NCI-H2081 (cell line): ENCODE results near the gene FA2H.
"Not testable (repeated sequence)": the region's sequence is repeated elsewhere in the genome, so short reads cannot be mapped to it uniquely, and the experiment has no call there.

Experiments
- DNase-seq, 2 experiments: peaks; one replicate each; lab custom pipeline; 2025; lab: John Stamatoyannopoulos, UW

FA2H gene

GRCh38 chr16:74679983-74680382 lies 94.6 kb downstream of the FA2H start:
- DNase-seq, result no peak

- no peak for DNase-seq
Observed at GRCh38 chr16:74677868-74678267, 96.8 kb downstream of the FA2H start.

DNA sequence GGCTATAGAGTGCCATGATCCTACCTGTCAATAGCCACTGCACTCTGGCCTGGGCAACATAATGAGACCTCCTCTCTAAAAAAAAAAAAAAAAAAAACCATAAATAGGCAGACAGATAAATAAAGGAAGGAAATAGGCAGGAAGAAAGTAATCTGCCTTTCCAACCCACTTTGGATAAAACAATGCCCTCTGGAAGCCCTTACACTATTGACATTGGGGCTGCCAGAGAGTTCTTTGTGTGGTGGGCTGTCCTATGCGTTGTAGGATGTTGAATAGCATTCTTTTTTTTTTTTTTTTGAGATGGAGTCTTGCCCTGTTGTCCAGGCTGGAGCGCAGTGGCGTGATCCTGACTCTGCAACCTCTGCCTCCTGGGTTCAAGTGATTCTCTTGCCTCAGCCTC lies 100.7 kb downstream of the FA2H start:
- DNase-seq, result no peak

DNA sequence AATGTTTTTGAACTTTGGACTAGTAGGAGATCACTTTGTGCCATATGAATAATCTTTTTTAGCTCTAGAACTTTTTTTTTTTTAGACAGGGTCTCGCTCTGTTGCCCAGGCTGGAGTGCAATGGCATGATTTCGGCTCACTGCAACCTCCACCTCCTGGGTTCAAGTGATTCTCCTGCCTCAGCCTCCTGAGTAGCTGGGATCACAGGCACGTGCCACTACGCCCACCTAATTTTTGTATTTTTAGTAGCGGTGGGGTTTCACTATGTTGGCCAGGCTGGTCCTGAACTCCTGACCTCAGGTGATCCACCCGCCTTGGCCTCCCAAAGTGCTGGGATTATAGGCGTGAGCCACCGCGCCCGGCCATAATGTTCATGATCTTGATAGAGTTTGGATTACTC lies 105.7 kb downstream of the FA2H start:
- not testable (repeated sequence) for DNase-seq

DNA sequence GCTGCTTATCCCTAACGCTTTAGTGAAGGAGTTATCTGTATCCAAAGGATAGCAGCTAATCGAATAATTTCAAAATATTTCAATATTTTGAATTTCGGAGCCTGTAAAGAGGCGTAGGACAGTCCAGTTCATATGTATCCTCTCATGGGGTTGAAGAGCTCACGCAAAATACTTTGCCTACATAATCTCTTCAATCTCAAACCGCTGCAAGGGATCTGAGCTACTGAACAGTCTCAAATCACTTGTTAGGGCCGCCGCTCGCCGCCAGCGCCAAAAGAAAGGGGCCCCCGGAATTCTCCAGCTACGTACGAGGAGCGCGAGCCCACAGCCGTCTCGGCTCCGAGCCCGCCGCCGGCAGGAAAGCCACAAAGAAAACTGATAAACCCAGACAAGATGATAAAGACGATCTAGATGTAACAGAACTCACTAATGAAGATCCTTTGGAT lies 107.3 kb downstream of the FA2H start:
- peak; percentile 7 to 9 for DNase-seq

DNA sequence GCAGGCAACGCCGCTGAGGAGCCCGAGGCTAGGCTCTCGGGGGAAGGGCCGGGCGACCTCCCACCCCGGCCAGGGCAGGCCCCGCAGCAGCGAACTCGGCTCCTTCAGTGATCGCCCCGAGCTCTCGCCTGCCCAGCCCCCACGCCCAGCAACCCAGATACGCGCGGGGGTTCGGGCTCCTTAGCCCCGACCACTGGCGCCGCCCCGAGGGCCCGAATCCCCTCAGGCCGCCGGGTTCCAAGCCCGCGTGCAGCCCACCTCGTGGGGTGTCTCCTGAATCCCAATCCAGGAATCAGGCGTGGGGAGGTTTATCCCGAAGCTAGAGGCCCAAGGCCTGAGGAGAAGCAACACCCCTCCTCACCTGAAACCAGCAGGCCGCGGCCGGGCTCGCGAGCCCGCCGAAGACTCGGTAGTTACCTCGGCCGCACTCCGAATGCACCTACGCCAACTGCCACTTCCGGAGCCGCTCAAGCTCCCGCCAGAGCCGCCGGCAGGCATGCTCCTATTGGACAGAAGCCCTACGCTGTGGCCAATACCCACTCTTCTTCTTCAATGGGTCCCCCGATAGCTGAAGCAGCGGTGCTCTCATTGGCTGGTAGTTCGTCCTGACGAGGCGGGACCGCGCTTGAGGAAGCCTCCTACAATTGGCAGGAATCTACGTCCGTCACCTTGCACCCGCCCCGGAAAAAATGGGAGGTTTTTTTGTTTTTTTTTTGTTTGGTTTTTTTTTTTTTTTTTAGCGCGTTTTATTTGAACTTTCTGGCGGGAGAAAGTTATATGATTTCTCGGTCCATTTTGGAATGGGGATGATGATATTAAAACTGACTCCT lies 108.0 kb downstream of the FA2H start, which contains the start of gene RFWD3:
TSS of gene RFWD3 (minus strand) at position 453 of the 830 bp plus-strand sequence. CDS start 5,428 bp downstream, outside the sequence.
- DNase-seq, result peak; percentile 92 to 97

GRCh38 chr16:74666010-74666421 lies 108.6 kb downstream of the FA2H start:
- DNase-seq, result no peak
